Middle frontal gyrus (tissue), 1 donor: Measurements from ENCODE around the gene CELSR1.

ENCODE experiments used
- DNase-seq: peaks from one replicate; pipeline ENCODE4 v3.0.0-alpha.2; 2015; ENCODE audit warnings: low spot score; ENCODE audit errors: extremely low spot score

CELSR1 gene

GRCh38 chr22:46447906-46448305, 89.5 kb downstream of the CELSR1 start:
- DNase-seq = no peak

GRCh38 chr22:46446799-46447198, 90.6 kb downstream of the CELSR1 start:
- no peak for DNase-seq

GRCh38 chr22:46445771-46446420, 91.5 kb downstream of the CELSR1 start:
- DNase-seq = no peak

GRCh38 chr22:46444390-46444854, 93.0 kb downstream of the CELSR1 start:
- DNase-seq = no peak

GRCh38 chr22:46443850-46444389, 93.5 kb downstream of the CELSR1 start:
- DNase-seq = no peak

- no peak for DNase-seq
These were observed 95.1 kb downstream of the CELSR1 start for GRCh38 chr22:46442217-46442853.

- DNase-seq = no peak
These were observed 97.6 kb downstream of the CELSR1 start for GRCh38 chr22:46439576-46440465.

GRCh38 chr22:46439111-46439510, 98.3 kb downstream of the CELSR1 start:
- DNase-seq = no peak

GRCh38 chr22:46437671-46438440, 99.6 kb downstream of the CELSR1 start:
- no peak for DNase-seq

- no peak for DNase-seq
These were observed 100.7 kb downstream of the CELSR1 start for GRCh38 chr22:46436595-46437175.

GRCh38 chr22:46433318-46433717, 104.1 kb downstream of the CELSR1 start:
- DNase-seq = no peak

- DNase-seq = no peak
These were observed 105.0 kb downstream of the CELSR1 start for GRCh38 chr22:46432164-46433068.

- DNase-seq = no peak
These were observed 106.2 kb downstream of the CELSR1 start for GRCh38 chr22:46430961-46431838.

GRCh38 chr22:46429325-46429853, 108.0 kb downstream of the CELSR1 start:
- no peak for DNase-seq

GRCh38 chr22:46428602-46429324, 108.7 kb downstream of the CELSR1 start:
- DNase-seq = no peak

GRCh38 chr22:46428171-46428570, 109.2 kb downstream of the CELSR1 start:
- DNase-seq = no peak

- DNase-seq = no peak
These were observed 112.4 kb downstream of the CELSR1 start for GRCh38 chr22:46425016-46425415.

GRCh38 chr22:46424496-46424895, 112.9 kb downstream of the CELSR1 start:
- DNase-seq = no peak
